K562 (cell line): ENCODE results near the gene TLX3.

Experiments used
- CTCF ChIP-seq, 3 experiments: IDR thresholded peaks in 2 of 3; conservative IDR thresholded peaks in 1 of 3; 2 replicates each; pipeline ENCODE4 v1.5.1; 2011 to 2012; ENCODE audit warnings: low read length in 3 of 3, mild to moderate bottlenecking in 3 of 3, control low read depth in 2 of 3, improper control_type of control experiment in 1 of 3, inconsistent platforms in 1 of 3, low read depth in 1 of 3, mixed read lengths in 1 of 3, moderate library complexity in 1 of 3; ENCODE audit not compliant: insufficient read depth in 2 of 3
- ELF2 ChIP-seq: fragments of 250-450 bp; sonication (Bioruptor Pico); IDR thresholded peaks from 2 replicates; pipeline ENCODE4 v1.5.0; 2021; ENCODE audit warnings: mild to moderate bottlenecking
- EP300 ChIP-seq: IDR thresholded peaks from 2 replicates; pipeline ENCODE4 v1.6.1; 2012; ENCODE audit warnings: low read length, improper control_type of control experiment
- JUNB ChIP-seq: fragments of 450-650 bp; formaldehyde crosslinking; conservative IDR thresholded peaks from 2 replicates; pipeline ENCODE4 v1.4.0; 2020; ENCODE audit warnings: mild to moderate bottlenecking
- KDM1A ChIP-seq, 2 experiments: fragments of 450-650 bp; IDR thresholded peaks; 2 replicates each; pipeline ENCODE4 v1.6.1; 2016; ENCODE audit warnings: mild to moderate bottlenecking in 2 of 2
- POLR2A ChIP-seq: fragments of 450-650 bp; conservative IDR thresholded peaks from 2 replicates; pipeline ENCODE4 v1.6.1; 2016
- SMARCC2 ChIP-seq: fragments of 450-650 bp; IDR thresholded peaks from 2 replicates; pipeline ENCODE4 v1.6.1; 2017; ENCODE audit warnings: antibody characterized with exemption, moderate library complexity, mild to moderate bottlenecking, low read depth
- TARDBP ChIP-seq: fragments of 450-650 bp; IDR thresholded peaks from 2 replicates; pipeline ENCODE4 v1.6.1; 2016
- ZBTB11 ChIP-seq, 3 experiments: fragments of 200-800 bp in 1 of 3; fragments of 250-450 bp in 1 of 3; fragments of 450-650 bp in 1 of 3; sonication (Bioruptor Pico) in 1 of 3; sonication (Bioruptor generic) in 1 of 3; formaldehyde crosslinking in 1 of 3; IDR thresholded peaks; 2 replicates each; pipeline versions ENCODE4 v1.6.1 to v1.8.0; 2016 to 2022; ENCODE audit warnings: mild to moderate bottlenecking in 2 of 3, missing genetic modification characterization in 2 of 3, missing compliant biosample characterization in 1 of 3, moderate library complexity in 1 of 3
- ZNF41 ChIP-seq: fragments of 250-450 bp; sonication (Bioruptor Pico); conservative IDR thresholded peaks from 2 replicates; pipeline ENCODE4 v1.4.0; 2020; ENCODE audit warnings: mild to moderate bottlenecking
- ZSCAN29 ChIP-seq: fragments of 450-650 bp; IDR thresholded peaks from 2 replicates; pipeline ENCODE4 v1.6.1; 2017
- TF ChIP-seq, protein P1 (sequence below): fragments of 150-350 bp; conservative IDR thresholded peaks from 2 replicates; pipeline ENCODE4 v1.6.1; 2014; ENCODE audit warnings: low read length
- TF ChIP-seq, protein P2 (sequence below): fragments of 250-450 bp; sonication (Bioruptor Pico); IDR thresholded peaks from 2 replicates; pipeline ENCODE4 v1.4.0; 2020; ENCODE audit warnings: mild to moderate bottlenecking

- TF ChIP-seq POLR2A (no peak), EP300 (no peak), ELF2 (CRISPR knock-in tag) (no peak), CTCF (IDR thresholded peaks at IDR 0.05 in 2 of 3, conservative IDR thresholded peaks at IDR 0.05 in 1 of 3; ENCODE audit: insufficient read depth in 2 of 3, low read depth in 1 of 3, low read length in 3 of 3) (no peak), JUNB (CRISPR knock-in tag) (no peak), ZNF41 (no peak), TARDBP (no peak), KDM1A (IDR thresholded peaks at IDR 0.05) (no peak), ZSCAN29 (no peak), ZBTB11 (CRISPR knock-in tag; IDR thresholded peaks at IDR 0.05) (no peak), SMARCC2 (no peak)
- TF ChIP-seq, protein P1, sequence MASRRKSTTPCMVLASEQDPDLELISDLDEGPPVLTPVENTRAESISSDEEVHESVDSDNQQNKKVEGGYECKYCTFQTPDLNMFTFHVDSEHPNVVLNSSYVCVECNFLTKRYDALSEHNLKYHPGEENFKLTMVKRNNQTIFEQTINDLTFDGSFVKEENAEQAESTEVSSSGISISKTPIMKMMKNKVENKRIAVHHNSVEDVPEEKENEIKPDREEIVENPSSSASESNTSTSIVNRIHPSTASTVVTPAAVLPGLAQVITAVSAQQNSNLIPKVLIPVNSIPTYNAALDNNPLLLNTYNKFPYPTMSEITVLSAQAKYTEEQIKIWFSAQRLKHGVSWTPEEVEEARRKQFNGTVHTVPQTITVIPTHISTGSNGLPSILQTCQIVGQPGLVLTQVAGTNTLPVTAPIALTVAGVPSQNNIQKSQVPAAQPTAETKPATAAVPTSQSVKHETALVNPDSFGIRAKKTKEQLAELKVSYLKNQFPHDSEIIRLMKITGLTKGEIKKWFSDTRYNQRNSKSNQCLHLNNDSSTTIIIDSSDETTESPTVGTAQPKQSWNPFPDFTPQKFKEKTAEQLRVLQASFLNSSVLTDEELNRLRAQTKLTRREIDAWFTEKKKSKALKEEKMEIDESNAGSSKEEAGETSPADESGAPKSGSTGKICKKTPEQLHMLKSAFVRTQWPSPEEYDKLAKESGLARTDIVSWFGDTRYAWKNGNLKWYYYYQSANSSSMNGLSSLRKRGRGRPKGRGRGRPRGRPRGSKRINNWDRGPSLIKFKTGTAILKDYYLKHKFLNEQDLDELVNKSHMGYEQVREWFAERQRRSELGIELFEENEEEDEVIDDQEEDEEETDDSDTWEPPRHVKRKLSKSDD, result no peak
- TF ChIP-seq, protein P2, sequence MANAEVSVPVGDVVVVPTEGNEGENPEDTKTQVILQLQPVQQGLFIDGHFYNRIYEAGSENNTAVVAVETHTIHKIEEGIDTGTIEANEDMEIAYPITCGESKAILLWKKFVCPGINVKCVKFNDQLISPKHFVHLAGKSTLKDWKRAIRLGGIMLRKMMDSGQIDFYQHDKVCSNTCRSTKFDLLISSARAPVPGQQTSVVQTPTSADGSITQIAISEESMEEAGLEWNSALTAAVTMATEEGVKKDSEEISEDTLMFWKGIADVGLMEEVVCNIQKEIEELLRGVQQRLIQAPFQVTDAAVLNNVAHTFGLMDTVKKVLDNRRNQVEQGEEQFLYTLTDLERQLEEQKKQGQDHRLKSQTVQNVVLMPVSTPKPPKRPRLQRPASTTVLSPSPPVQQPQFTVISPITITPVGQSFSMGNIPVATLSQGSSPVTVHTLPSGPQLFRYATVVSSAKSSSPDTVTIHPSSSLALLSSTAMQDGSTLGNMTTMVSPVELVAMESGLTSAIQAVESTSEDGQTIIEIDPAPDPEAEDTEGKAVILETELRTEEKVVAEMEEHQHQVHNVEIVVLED (CRISPR knock-in tag), result no peak
Observed at GRCh38 chr5:171264843-171265242, 44.2 kb upstream of the TLX3 start.
